ENCODE results near the gene MAN1A1. TPM values are rescaled to one million over a fixed set of nuclear protein-coding genes. Genes with fewer than 3 reads are reported as not detected.
A peak's percentile ranks its signal among the peaks of the same experiment; 100 is the strongest.

The MAN1A1 gene
- total RNA-seq, 2 donors from 2014 or later = 24.8 to 35.8 TPM

DNA sequence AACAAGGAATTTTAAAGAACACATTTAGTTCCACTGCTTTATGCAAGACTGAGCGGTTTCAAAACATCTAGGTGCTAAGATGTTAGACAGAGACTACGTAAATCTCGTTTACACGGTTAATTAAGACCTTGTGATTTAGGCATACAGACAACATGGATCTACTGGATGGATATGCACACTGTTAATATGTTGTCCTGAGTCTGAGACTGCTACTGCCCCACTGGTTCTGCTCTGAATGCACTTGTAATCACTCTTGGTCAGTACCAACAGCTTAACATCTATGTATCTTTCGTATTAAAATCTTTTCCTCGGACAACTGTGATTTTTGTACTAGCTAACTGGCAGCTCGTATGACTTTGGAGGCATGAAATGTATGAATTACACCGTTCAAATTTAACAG lies 3.1 kb downstream of the MAN1A1 start:
- H3K4me1 ChIP-seq = peaks cover 0 to 26% of the 10 kb centered on the region in 2 donors
- no peak for DNase-seq (ENCODE audit: low spot score)

DNA sequence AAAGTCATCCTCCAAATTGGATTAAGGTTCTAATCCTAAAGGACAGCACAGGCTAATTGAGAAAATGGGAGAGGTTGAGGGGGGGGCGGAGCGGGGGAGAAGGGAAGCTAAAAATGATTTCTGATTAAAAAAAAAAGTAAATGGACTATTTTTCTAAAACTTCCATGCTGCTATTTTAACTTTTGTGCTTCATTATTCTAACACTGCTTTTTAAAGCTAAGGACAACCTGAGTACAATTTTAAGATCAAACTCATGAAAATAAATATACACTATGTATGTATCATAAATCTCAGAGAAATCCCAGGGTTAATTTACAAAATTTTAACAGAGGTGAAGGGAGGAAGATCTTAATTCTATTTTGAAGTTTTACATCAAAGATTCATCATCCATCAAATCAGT lies 4.4 kb downstream of the MAN1A1 start:
- no peaks in the 10 kb centered on the region for H3K9me3 ChIP-seq
- no peak for DNase-seq (ENCODE audit: low spot score)
- H3K27me3 ChIP-seq = no peaks in the 10 kb centered on the region
- H3K4me3 ChIP-seq = no peak overlapping the region
- no peaks in the 10 kb centered on the region for H3K36me3 ChIP-seq
- peaks cover 0 to 35% of the 10 kb centered on the region in 2 donors for H3K4me1 ChIP-seq
- no peak overlapping the region for H3K27ac ChIP-seq
- TF ChIP-seq, protein P1, sequence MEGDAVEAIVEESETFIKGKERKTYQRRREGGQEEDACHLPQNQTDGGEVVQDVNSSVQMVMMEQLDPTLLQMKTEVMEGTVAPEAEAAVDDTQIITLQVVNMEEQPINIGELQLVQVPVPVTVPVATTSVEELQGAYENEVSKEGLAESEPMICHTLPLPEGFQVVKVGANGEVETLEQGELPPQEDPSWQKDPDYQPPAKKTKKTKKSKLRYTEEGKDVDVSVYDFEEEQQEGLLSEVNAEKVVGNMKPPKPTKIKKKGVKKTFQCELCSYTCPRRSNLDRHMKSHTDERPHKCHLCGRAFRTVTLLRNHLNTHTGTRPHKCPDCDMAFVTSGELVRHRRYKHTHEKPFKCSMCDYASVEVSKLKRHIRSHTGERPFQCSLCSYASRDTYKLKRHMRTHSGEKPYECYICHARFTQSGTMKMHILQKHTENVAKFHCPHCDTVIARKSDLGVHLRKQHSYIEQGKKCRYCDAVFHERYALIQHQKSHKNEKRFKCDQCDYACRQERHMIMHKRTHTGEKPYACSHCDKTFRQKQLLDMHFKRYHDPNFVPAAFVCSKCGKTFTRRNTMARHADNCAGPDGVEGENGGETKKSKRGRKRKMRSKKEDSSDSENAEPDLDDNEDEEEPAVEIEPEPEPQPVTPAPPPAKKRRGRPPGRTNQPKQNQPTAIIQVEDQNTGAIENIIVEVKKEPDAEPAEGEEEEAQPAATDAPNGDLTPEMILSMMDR (IDR thresholded peaks at IDR 0.05) = no peak

More for the DNA sequence above, 3.1 kb downstream of the MAN1A1 start:
- H3K27me3 ChIP-seq = no peaks in the 10 kb centered on the region
- no peaks in the 10 kb centered on the region for H3K36me3 ChIP-seq
- TF ChIP-seq, protein P1 (IDR thresholded peaks at IDR 0.05) = no peak
- peak overlapping the region; percentile 61 to 80 for H3K4me3 ChIP-seq
- no peaks in the 10 kb centered on the region for H3K9me3 ChIP-seq
- peak overlapping the region; percentile 87 to 97 for H3K27ac ChIP-seq

DNA sequence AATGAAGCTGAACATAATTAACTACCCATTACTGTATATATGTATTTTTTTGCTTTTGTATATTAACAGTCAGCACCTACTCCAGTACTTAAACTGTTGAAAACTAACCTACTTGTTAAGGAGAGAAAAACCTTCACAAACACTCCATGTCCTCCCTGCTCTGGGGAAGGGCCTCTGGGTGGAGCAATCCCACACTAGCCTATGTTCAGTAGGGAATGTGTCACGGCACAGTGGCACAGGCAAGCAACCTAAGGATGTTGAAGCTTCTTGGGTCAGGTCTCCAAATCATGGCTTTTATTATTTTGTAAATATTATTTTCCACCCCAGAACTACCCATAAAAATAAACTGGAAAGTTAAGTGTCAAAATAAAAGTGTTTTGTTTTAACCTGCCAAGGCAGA lies 5.3 kb downstream of the MAN1A1 start:
- TF ChIP-seq, protein P1 (IDR thresholded peaks at IDR 0.05) = no peak
- Histone ChIP-seq H3K27me3 (no peaks in the 10 kb centered on the region), H3K4me1 (peaks cover 0 to 38% of the 10 kb centered on the region in 2 donors), H3K27ac (no peak overlapping the region), H3K36me3 (no peaks in the 10 kb centered on the region), H3K9me3 (no peaks in the 10 kb centered on the region), H3K4me3 (peak overlapping the region in 1 of 2 donors; percentile 3)
- DNase-seq (ENCODE audit: low spot score) = no peak

DNA sequence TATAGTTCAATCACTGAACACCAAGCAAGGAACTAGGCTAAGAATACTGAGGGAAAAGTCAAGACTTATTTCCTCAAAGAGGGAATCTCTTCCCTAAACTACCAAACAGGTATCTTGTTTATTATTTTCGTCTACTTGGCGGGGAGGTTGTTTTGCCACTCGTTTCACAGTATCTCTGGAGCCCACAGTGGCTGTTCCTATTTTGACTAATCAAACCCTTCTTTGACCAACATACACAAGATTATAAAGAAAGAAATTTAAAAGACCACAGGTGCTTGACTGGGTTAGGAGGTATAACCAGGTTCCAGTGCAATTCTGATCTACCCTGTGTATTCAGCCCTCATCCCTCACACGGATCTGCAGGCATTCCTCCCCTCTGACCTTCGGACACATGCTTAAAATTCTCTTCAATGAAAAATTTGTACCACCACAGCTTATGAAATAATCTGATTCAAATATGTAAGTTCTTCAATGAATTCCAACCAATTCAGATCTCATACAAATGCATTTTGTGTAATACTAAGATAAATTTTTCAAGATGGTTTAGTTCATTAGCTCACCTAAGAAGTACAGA lies 5.9 kb downstream of the MAN1A1 start:
- no peaks in the 10 kb centered on the region for H3K9me3 ChIP-seq
- TF ChIP-seq, protein P1 (IDR thresholded peaks at IDR 0.05) = no peak
- DNase-seq (ENCODE audit: low spot score) = no peak
- H3K4me1 ChIP-seq = peaks cover 0 to 38% of the 10 kb centered on the region in 2 donors
- no peak overlapping the region for H3K27ac ChIP-seq
- no peaks in the 10 kb centered on the region for H3K27me3 ChIP-seq
- no peaks in the 10 kb centered on the region for H3K36me3 ChIP-seq
- no peak overlapping the region for H3K4me3 ChIP-seq

DNA sequence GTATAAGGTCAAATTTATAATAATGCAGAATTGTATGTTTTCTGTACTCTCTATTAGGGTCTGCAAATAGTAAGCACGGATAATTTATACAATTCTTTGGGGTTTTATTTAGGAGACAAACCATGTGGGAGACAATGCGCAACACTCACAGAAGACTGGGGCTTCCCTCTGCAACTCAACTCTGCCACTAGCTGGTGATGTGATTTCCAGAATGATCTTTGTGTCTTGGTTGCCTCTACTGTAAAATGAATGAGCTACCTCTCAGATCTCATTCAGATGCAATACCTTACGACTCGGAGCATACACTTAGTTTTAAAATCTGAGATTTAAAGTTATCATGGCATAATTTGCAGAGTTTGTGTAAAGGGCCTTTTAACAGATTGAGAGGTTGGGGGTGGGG lies 6.4 kb downstream of the MAN1A1 start:
- H3K27me3 ChIP-seq = no peaks in the 10 kb centered on the region
- no peak overlapping the region for H3K4me3 ChIP-seq
- H3K9me3 ChIP-seq = no peaks in the 10 kb centered on the region
- TF ChIP-seq, protein P1 (IDR thresholded peaks at IDR 0.05) = no peak
- H3K27ac ChIP-seq = no peak overlapping the region
- no peaks in the 10 kb centered on the region for H3K36me3 ChIP-seq
- H3K4me1 ChIP-seq = peaks cover 0 to 36% of the 10 kb centered on the region in 2 donors
- DNase-seq (ENCODE audit: low spot score) = no peak

DNA sequence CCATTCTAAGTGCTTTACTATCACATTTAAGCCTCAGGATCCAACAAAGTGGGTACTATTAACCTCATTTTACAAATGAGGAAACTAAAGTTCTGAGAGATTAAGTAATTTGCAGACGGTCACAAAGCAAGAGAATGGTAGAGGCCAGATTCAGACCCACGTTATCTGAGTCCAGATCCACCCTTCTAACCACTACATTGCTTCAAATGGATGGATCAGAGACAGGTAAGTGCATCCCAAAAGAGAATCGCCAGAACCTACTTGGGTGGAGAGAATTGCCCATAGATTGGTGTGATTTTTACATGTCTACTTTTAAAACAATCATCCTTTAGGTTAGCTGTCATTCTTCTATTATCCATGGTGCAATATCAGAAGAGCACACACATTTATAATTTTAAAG lies 7.1 kb downstream of the MAN1A1 start:
- peaks cover 0 to 32% of the 10 kb centered on the region in 2 donors for H3K4me1 ChIP-seq
- no peak overlapping the region for H3K4me3 ChIP-seq
- H3K36me3 ChIP-seq = no peaks in the 10 kb centered on the region
- H3K27ac ChIP-seq = no peak overlapping the region
- no peaks in the 10 kb centered on the region for H3K27me3 ChIP-seq
- H3K9me3 ChIP-seq = no peaks in the 10 kb centered on the region
- no peak for DNase-seq (ENCODE audit: low spot score)
- TF ChIP-seq, protein P1 (IDR thresholded peaks at IDR 0.05) = no peak

Data from right atrium auricular region (tissue), 2 donors.